GM23338 (cell line): ENCODE results near the gene MROH2A.

Experiments used
- CREB1 ChIP-seq: fragments of 250-450 bp; sonication (Bioruptor Pico); IDR thresholded peaks from 2 replicates; pipeline ENCODE4 v1.5.0; 2020; ENCODE audit warnings: low read depth, mild to moderate bottlenecking, moderate library complexity
- CTCF ChIP-seq, 2 experiments: fragments of 200-600 bp in 1 of 2; sonication (generic) in 1 of 2; conservative IDR thresholded peaks; 2 replicates each; pipeline versions ENCODE4 v1.5.1 to v1.6.1; 2016 to 2017; ENCODE audit warnings: antibody characterized with exemption in 2 of 2, low read depth in 2 of 2, mild to moderate bottlenecking in 2 of 2, moderate library complexity in 1 of 2
- EZH2 ChIP-seq: fragments of 200-600 bp; sonication (generic); IDR thresholded peaks from one replicate; pipeline ENCODE4 v1.8.0; 2017; ENCODE audit warnings: antibody characterized with exemption, mild to moderate bottlenecking, low read depth; ENCODE audit not compliant: unreplicated experiment
- POLR2AphosphoS5 ChIP-seq: IDR thresholded peaks from 2 replicates; pipeline ENCODE4 v1.6.1; 2016; ENCODE audit warnings: antibody characterized with exemption, low read depth
- REST ChIP-seq: IDR thresholded peaks from one replicate; pipeline ENCODE4 v1.6.1; 2018; ENCODE audit warnings: antibody characterized with exemption; ENCODE audit not compliant: unreplicated experiment
- ZNF331 ChIP-seq: fragments of 250-450 bp; sonication (Bioruptor Pico); IDR thresholded peaks from 2 replicates; pipeline ENCODE4 v1.5.0; 2020; ENCODE audit warnings: low read depth, mild to moderate bottlenecking, moderate library complexity

- no peak for TF ChIP-seq EZH2
- no peak for TF ChIP-seq CTCF (conservative IDR thresholded peaks at IDR 0.05; ENCODE audit: low read depth in 2 of 2)
- TF ChIP-seq CREB1 (CRISPR knock-in tag): no peak
- TF ChIP-seq ZNF331: no peak
- TF ChIP-seq REST: no peak
- TF ChIP-seq POLR2AphosphoS5: no peak
These were observed 1.6 kb downstream of the MROH2A start for GRCh38 chr2:233779722-233780121.
